Fibroblast of lung (primary cell): ENCODE data around the gene BCL6. TPM values are rescaled to one million over a fixed set of nuclear protein-coding genes. Genes with fewer than 3 reads are reported as not detected.
A peak's percentile ranks its signal among the peaks of the same experiment; 100 is the strongest.

Experiments
- DNase-seq, 2 donors: peaks; one replicate each; pipeline versions ENCODE4 v3.0.0 to v3.0.0-alpha.2; 2010; ENCODE audit warnings: low read depth in 2 of 2
- H2AFZ ChIP-seq: 2 replicates; pipeline ENCODE4 v1.5.1; 2012; ENCODE audit warnings: low read length, control low read depth, inconsistent platforms
- H3K27ac ChIP-seq: 2 replicates; pipeline ENCODE4 v1.5.1; 2011; ENCODE audit warnings: low read length, control low read depth; ENCODE audit not compliant: insufficient read depth
- H3K27me3 ChIP-seq: 2 replicates; pipeline ENCODE4 v1.5.1; 2011; ENCODE audit warnings: mild to moderate bottlenecking, low read length; ENCODE audit not compliant: control insufficient read depth, insufficient read depth
- H3K36me3 ChIP-seq: 2 replicates; pipeline ENCODE4 v1.5.1; 2011; ENCODE audit warnings: low read length; ENCODE audit not compliant: control insufficient read depth, insufficient read depth
- H3K4me1 ChIP-seq: 2 replicates; pipeline ENCODE4 v1.5.1; 2011; ENCODE audit warnings: low read length; ENCODE audit not compliant: control insufficient read depth, insufficient read depth; ENCODE audit errors: extremely low read depth
- H3K4me2 ChIP-seq: 2 replicates; pipeline ENCODE4 v1.5.1; 2011; ENCODE audit warnings: low read length, control low read depth; ENCODE audit not compliant: insufficient read depth; ENCODE audit errors: extremely low read depth
- H3K4me3 ChIP-seq, 4 experiments: fragments of 200-600 bp in 1 of 4; sonication (generic) in 1 of 4; replicated peaks in 1 of 4; 2 replicates each; pipeline ENCODE4 v1.5.1; 2011 to 2016; ENCODE audit warnings: low read length in 4 of 4, low read depth in 3 of 4, mild to moderate bottlenecking in 3 of 4, control low read depth in 2 of 4, inconsistent platforms in 1 of 4, mixed read lengths in 1 of 4; ENCODE audit not compliant: insufficient read depth in 1 of 4; ENCODE audit errors: control extremely low read depth in 1 of 4
- H3K79me2 ChIP-seq: 2 replicates; pipeline ENCODE4 v1.5.1; 2012; ENCODE audit warnings: mild to moderate bottlenecking, low read length, inconsistent platforms; ENCODE audit not compliant: control insufficient read depth, insufficient read depth
- H3K9ac ChIP-seq: 2 replicates; pipeline ENCODE4 v1.5.1; 2011; ENCODE audit warnings: mild to moderate bottlenecking, low read length, control low read depth; ENCODE audit not compliant: insufficient read depth
- H3K9me3 ChIP-seq: 2 replicates; pipeline ENCODE4 v1.5.1; 2012; ENCODE audit warnings: low read depth, low read length; ENCODE audit not compliant: control insufficient read depth, insufficient read depth
- H4K20me1 ChIP-seq: 2 replicates; pipeline ENCODE4 v1.5.1; 2011; ENCODE audit warnings: low read length; ENCODE audit not compliant: control insufficient read depth, insufficient read depth; ENCODE audit errors: extremely low read depth
- CTCF ChIP-seq, 2 donors: IDR thresholded peaks in 1 of 2; conservative IDR thresholded peaks in 1 of 2; 1 replicate in 1 of 2; 2 replicates in 1 of 2; pipeline ENCODE4 v1.5.1; 2011 to 2012; ENCODE audit warnings: low read length in 2 of 2, control low read depth in 1 of 2, inconsistent platforms in 1 of 2, low read depth in 1 of 2, mild to moderate bottlenecking in 1 of 2
- EZH2 ChIP-seq: IDR thresholded peaks from 2 replicates; pipeline ENCODE4 v1.5.1; 2012; ENCODE audit warnings: low read length, control low read depth, mild to moderate bottlenecking; ENCODE audit errors: missing control alignments
- polyA plus RNA-seq, 2 donors: library from polyadenylated mRNA; depleted of rRNA in 1 of 2; stranded (reverse) in 1 of 2; unstranded in 1 of 2; fragments of >200 nt; gene quantifications; 2 replicates each; pipeline ENCODE4 v1.2.1, GENCODE V29; 2011 to 2012; ENCODE audit warnings: missing spikeins in 1 of 2
- total RNA-seq: library from RNA; depleted of rRNA; stranded (reverse); fragments of >200 nt; gene quantifications from 2 replicates; pipeline ENCODE4 v1.2.1, GENCODE V29; 2014

Gene BCL6
- total and polyA plus RNA-seq, 2 donors (not counting 1 experiment from before 2014, with no cell fraction given), result 12.7 to 46.6 TPM

- TF ChIP-seq EZH2 (no peak), CTCF (conservative IDR thresholded peaks at IDR 0.05 in 1 of 2, IDR thresholded peaks at IDR 0.05 in 1 of 2; ENCODE audit: low read depth in 1 of 2, low read length in 2 of 2) (no peak)
- DNase-seq, result peak; percentile 50 to 51
- no peaks in the 10 kb centered on the region for H3K9me3 ChIP-seq
- peaks cover under 1% of the 10 kb centered on the region for H3K4me1 ChIP-seq
- H3K27me3 ChIP-seq, result no peaks in the 10 kb centered on the region
- peak overlapping the region; percentile 93 for H3K27ac ChIP-seq
- H4K20me1 ChIP-seq, result no peaks in the 10 kb centered on the region
- peak overlapping the region; percentile 47 to 96 (median 91) for H3K4me3 ChIP-seq
- H3K79me2 ChIP-seq, result peaks cover 31% of the 10 kb centered on the region
- no peak overlapping the region for H2AFZ ChIP-seq
- peak overlapping the region; percentile 55 for H3K4me2 ChIP-seq
- peak overlapping the region; percentile 95 for H3K9ac ChIP-seq
- H3K36me3 ChIP-seq, result no peaks in the 10 kb centered on the region
Measured at GRCh38 chr3:187746442-187747281, 1.4 kb upstream of the BCL6 start.

DNA sequence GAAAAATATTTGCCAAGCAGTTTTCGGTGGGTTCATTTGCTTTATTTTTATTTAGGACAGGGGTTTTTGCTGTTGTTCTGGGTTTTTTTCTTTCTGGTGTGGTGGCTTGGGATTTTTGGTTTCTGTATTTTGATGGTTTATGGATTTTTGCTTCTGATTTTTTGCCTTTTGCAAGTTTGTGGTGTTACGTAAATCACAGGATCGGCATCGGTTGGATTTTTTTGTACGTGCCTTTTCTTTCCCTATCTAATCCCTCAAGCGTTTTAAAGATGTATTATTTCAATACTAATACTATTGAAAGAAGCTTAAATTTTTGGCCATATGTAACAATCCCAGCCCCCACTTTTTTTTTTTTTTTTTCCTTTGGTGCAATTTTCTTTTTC, 782 bp upstream of the BCL6 start:
- TF ChIP-seq CTCF (conservative IDR thresholded peaks at IDR 0.05 in 1 of 2, IDR thresholded peaks at IDR 0.05 in 1 of 2; ENCODE audit: low read depth in 1 of 2, low read length in 2 of 2) (no peak), EZH2 (no peak)
- H3K4me2 ChIP-seq, result peak overlapping the region; percentile 55
- peak overlapping the region; percentile 47 to 96 (median 91) for H3K4me3 ChIP-seq
- peak overlapping the region; percentile 95 for H3K9ac ChIP-seq
- H3K36me3 ChIP-seq, result no peaks in the 10 kb centered on the region
- peaks cover 2% of the 10 kb centered on the region for H3K4me1 ChIP-seq
- no peaks in the 10 kb centered on the region for H4K20me1 ChIP-seq
- no peaks in the 10 kb centered on the region for H3K27me3 ChIP-seq
- H3K27ac ChIP-seq, result peak overlapping the region; percentile 93
- no peaks in the 10 kb centered on the region for H3K9me3 ChIP-seq
- H3K79me2 ChIP-seq, result peaks cover 37% of the 10 kb centered on the region
- DNase-seq, result peak in 1 of 2 donors; percentile 44
- H2AFZ ChIP-seq, result no peak overlapping the region

GRCh38 chr3:187744169-187745151, 808 bp downstream of the BCL6 start:
- H3K27ac ChIP-seq, result peak overlapping the region; percentile 93
- no peak for TF ChIP-seq CTCF (conservative IDR thresholded peaks at IDR 0.05 in 1 of 2, IDR thresholded peaks at IDR 0.05 in 1 of 2; ENCODE audit: low read depth in 1 of 2, low read length in 2 of 2)
- no peak for TF ChIP-seq EZH2
- no peaks in the 10 kb centered on the region for H3K27me3 ChIP-seq
- no peaks in the 10 kb centered on the region for H3K36me3 ChIP-seq
- H3K9ac ChIP-seq, result peak overlapping the region; percentile 95
- H3K4me3 ChIP-seq, result peak overlapping the region; percentile 87 to 96 (median 94)
- no peaks in the 10 kb centered on the region for H4K20me1 ChIP-seq
- peaks cover 8% of the 10 kb centered on the region for H3K4me1 ChIP-seq
- H2AFZ ChIP-seq, result no peak overlapping the region
- peaks cover 48% of the 10 kb centered on the region for H3K79me2 ChIP-seq
- peak; percentile 48 to 59 for DNase-seq
- H3K9me3 ChIP-seq, result no peaks in the 10 kb centered on the region
- H3K4me2 ChIP-seq, result peak overlapping the region; percentile 54
